ENCODE measurements around the gene PRKCA. TPM values are rescaled to one million over a fixed set of nuclear protein-coding genes. Genes with fewer than 3 reads are reported as not detected.
"Not testable (repeated sequence)": the region's sequence is repeated elsewhere in the genome, so short reads cannot be mapped to it uniquely, and the experiment has no call there.

Gene PRKCA
- total and polyA plus RNA-seq, 2 donors from 2014 or later: 8.0 to 50.8 TPM

GRCh38 chr17:66355510-66355909 lies 53.1 kb downstream of the PRKCA start:
- Histone ChIP-seq H3K27me3 (ENCODE audit: control insufficient read depth, insufficient read depth, low read length) (no peaks in the 10 kb centered on the region), H3K36me3 (ENCODE audit: control insufficient read depth in 2 of 3, insufficient read depth in 3 of 3, low read length in 3 of 3) (no peaks in the 10 kb centered on the region), H3K27ac (ENCODE audit: low read depth in 2 of 2, low read length in 2 of 2) (no peak overlapping the region), H3K4me1 (ENCODE audit: control insufficient read depth in 2 of 3, insufficient read depth in 2 of 3, low read depth in 1 of 3, low read length in 3 of 3) (peaks cover 0 to 8% (median 3%) of the 10 kb centered on the region in 3 donors), H3K9me3 (ENCODE audit: control insufficient read depth in 2 of 3, insufficient read depth in 1 of 3, low read length in 3 of 3) (no peaks in the 10 kb centered on the region), H3K4me3 (ENCODE audit: low read length in 3 of 3) (no peak overlapping the region), H3K9ac (ENCODE audit: low read length in 3 of 3) (no peak overlapping the region)
- FAIRE-seq (no peak), DNase-seq (no peak)
- intact Hi-C loops (cut with DNase I): no loop called here
- TF ChIP-seq CTCF (IDR thresholded peaks at IDR 0.05; ENCODE audit: borderline replicate concordance, extremely low read depth, insufficient read depth): no peak

- no peak for TF ChIP-seq CTCF (IDR thresholded peaks at IDR 0.05; ENCODE audit: borderline replicate concordance, extremely low read depth, insufficient read depth)
- Histone ChIP-seq H3K9me3 (ENCODE audit: control insufficient read depth in 2 of 3, insufficient read depth in 1 of 3, low read length in 3 of 3) (no peaks in the 10 kb centered on the region), H3K4me3 (ENCODE audit: low read length in 3 of 3) (no peak overlapping the region), H3K9ac (ENCODE audit: low read length in 3 of 3) (no peak overlapping the region), H3K36me3 (ENCODE audit: control insufficient read depth in 2 of 3, insufficient read depth in 3 of 3, low read length in 3 of 3) (no peaks in the 10 kb centered on the region), H3K27me3 (ENCODE audit: control insufficient read depth, insufficient read depth, low read length) (no peaks in the 10 kb centered on the region), H3K4me1 (ENCODE audit: control insufficient read depth in 2 of 3, insufficient read depth in 2 of 3, low read depth in 1 of 3, low read length in 3 of 3) (no peaks in the 10 kb centered on the region), H3K27ac (ENCODE audit: low read depth in 2 of 2, low read length in 2 of 2) (no peak overlapping the region)
- no peak for DNase-seq
- no peak for FAIRE-seq
- intact Hi-C loops (cut with DNase I): no loop called here
Measured at GRCh38 chr17:66357037-66357436, 54.6 kb downstream of the PRKCA start.

- TF ChIP-seq CTCF (IDR thresholded peaks at IDR 0.05; ENCODE audit: borderline replicate concordance, extremely low read depth, insufficient read depth): no peak
- no peak overlapping the region for H3K27ac ChIP-seq (ENCODE audit: low read depth in 2 of 2, low read length in 2 of 2)
- H3K4me3 ChIP-seq (ENCODE audit: low read length in 3 of 3): no peak overlapping the region
- no peak for DNase-seq
- no peak overlapping the region for H3K9ac ChIP-seq (ENCODE audit: low read length in 3 of 3)
- H3K36me3 ChIP-seq (ENCODE audit: control insufficient read depth in 2 of 3, insufficient read depth in 3 of 3, low read length in 3 of 3): no peaks in the 10 kb centered on the region
- H3K9me3 ChIP-seq (ENCODE audit: control insufficient read depth in 2 of 3, insufficient read depth in 1 of 3, low read length in 3 of 3): no peaks in the 10 kb centered on the region
- no peaks in the 10 kb centered on the region for H3K27me3 ChIP-seq (ENCODE audit: control insufficient read depth, insufficient read depth, low read length)
- no peaks in the 10 kb centered on the region for H3K4me1 ChIP-seq (ENCODE audit: control insufficient read depth in 2 of 3, insufficient read depth in 2 of 3, low read depth in 1 of 3, low read length in 3 of 3)
- intact Hi-C loops (cut with DNase I): no loop called here
- no peak for FAIRE-seq
Measured at GRCh38 chr17:66359351-66359750, 56.9 kb downstream of the PRKCA start.

- H3K9ac ChIP-seq (ENCODE audit: low read length in 3 of 3); H3K36me3 ChIP-seq (ENCODE audit: control insufficient read depth in 2 of 3, insufficient read depth in 3 of 3, low read length in 3 of 3); H3K27me3 ChIP-seq (ENCODE audit: control insufficient read depth, insufficient read depth, low read length); H3K4me1 ChIP-seq (ENCODE audit: control insufficient read depth in 2 of 3, insufficient read depth in 2 of 3, low read depth in 1 of 3, low read length in 3 of 3); H3K4me3 ChIP-seq (ENCODE audit: low read length in 3 of 3); intact Hi-C loops (cut with DNase I); H3K9me3 ChIP-seq (ENCODE audit: control insufficient read depth in 2 of 3, insufficient read depth in 1 of 3, low read length in 3 of 3); DNase-seq; FAIRE-seq; H3K27ac ChIP-seq (ENCODE audit: low read depth in 2 of 2, low read length in 2 of 2): not testable (repeated sequence)
Measured at GRCh38 chr17:66360961-66361565, 58.6 kb downstream of the PRKCA start.
